ENCODE results near the gene MRPS31. TPM values are rescaled to one million over a fixed set of nuclear protein-coding genes. Genes with fewer than 3 reads are reported as not detected.

Gene MRPS31
- total and polyA plus RNA-seq, 11 donors: 21.9 to 62.7 (median 29.1) TPM

GRCh38 chr13:40777166-40777808, 6.3 kb upstream of the MRPS31 start:
- WGBS, 4 donors: 12 to 21% (median 15%) methylated on average over 7 of the region's 7 CpGs
- Histone ChIP-seq H3K36me3 (no peaks in the 10 kb centered on the region), H3K27ac (peak overlapping the region in 1 of 12 donors; percentile 79), H3K9me3 (no peaks in the 10 kb centered on the region), H3K27me3 (no peaks in the 10 kb centered on the region), H3K4me3 (peak overlapping the region in 8 of 12 donors; percentile 21 to 54 (median 34)), H3K4me1 (peaks cover 0 to 19% (median 2%) of the 10 kb centered on the region in 12 donors)
- DNase-seq (no peak), ATAC-seq (peak; percentile 72 to 87 (median 80))
- intact Hi-C loops (cut with DNase I): loop anchor here in 8 of 10 donors (2.0 to 10.0 kb wide), 9 partner anchors 105 to 1095 kb away; partner anchors contain the start of gene WBP4 (in 3 of the 8)
- TF ChIP-seq CTCF (IDR thresholded peaks at IDR 0.05) (peak; percentile 36 to 81 (median 68)), POLR2A (IDR thresholded peaks at IDR 0.05) (no peak)

- ATAC-seq (peak in 3 of 4 donors; percentile 19 to 27 (median 27)), DNase-seq (no peak)
- TF ChIP-seq CTCF (IDR thresholded peaks at IDR 0.05): no peak
- no peak for TF ChIP-seq POLR2A (IDR thresholded peaks at IDR 0.05)
- Histone ChIP-seq H3K4me3 (peak overlapping the region in 1 of 12 donors; percentile 21), H3K9me3 (no peaks in the 10 kb centered on the region), H3K4me1 (peaks cover 0 to 14% (median 2%) of the 10 kb centered on the region in 12 donors), H3K27ac (peak overlapping the region in 1 of 12 donors; percentile 79), H3K27me3 (no peaks in the 10 kb centered on the region), H3K36me3 (no peaks in the 10 kb centered on the region)
- WGBS, 4 donors: 49 to 72% (median 57%) methylated on average over 7 of the region's 7 CpGs
- intact Hi-C loops (cut with DNase I): loop anchor here in 8 of 10 donors (2.0 to 10.0 kb wide), 9 partner anchors 104 to 1094 kb away; partner anchors contain the start of gene WBP4 (in 3 of the 8)
These were observed 5.7 kb upstream of the MRPS31 start for GRCh38 chr13:40776681-40777165.

- Histone ChIP-seq H3K27ac (peak overlapping the region in 1 of 12 donors; percentile 79), H3K9me3 (no peaks in the 10 kb centered on the region), H3K4me3 (peak overlapping the region in 1 of 12 donors; percentile 21), H3K36me3 (no peaks in the 10 kb centered on the region), H3K27me3 (no peaks in the 10 kb centered on the region), H3K4me1 (peaks cover 0 to 14% (median 2%) of the 10 kb centered on the region in 12 donors)
- TF ChIP-seq CTCF (IDR thresholded peaks at IDR 0.05) (no peak), POLR2A (IDR thresholded peaks at IDR 0.05) (no peak)
- no peak for DNase-seq
- WGBS, 4 donors: 78 to 88% (median 83%) methylated on average over 7 of the region's 7 CpGs
- no peak for ATAC-seq
- intact Hi-C loops (cut with DNase I): loop anchor here in 8 of 10 donors (2.0 to 10.0 kb wide), 9 partner anchors 104 to 1094 kb away; partner anchors contain the start of gene WBP4 (in 3 of the 8)
These were observed 5.2 kb upstream of the MRPS31 start for GRCh38 chr13:40776232-40776631.

GRCh38 chr13:40774672-40775071, 3.7 kb upstream of the MRPS31 start:
- no peak overlapping the region for H3K4me3 ChIP-seq
- H3K36me3 ChIP-seq: no peaks in the 10 kb centered on the region
- ATAC-seq (no peak), DNase-seq (no peak)
- no peak overlapping the region for H3K27ac ChIP-seq
- 58 to 67% (median 62%) methylated on average over 6 of the region's 6 CpGs for WGBS, 4 donors
- intact Hi-C loops (cut with DNase I): loop anchor here in 9 of 10 donors (5.0 to 10.0 kb wide), 11 partner anchors 92 to 1092 kb away; partner anchors contain the start of genes WBP4 (in 5 of the 9) and MTRF1 (in 1 of the 9)
- no peak for TF ChIP-seq POLR2A (IDR thresholded peaks at IDR 0.05)
- no peak for TF ChIP-seq CTCF (IDR thresholded peaks at IDR 0.05)
- no peaks in the 10 kb centered on the region for H3K27me3 ChIP-seq
- H3K9me3 ChIP-seq: no peaks in the 10 kb centered on the region
- H3K4me1 ChIP-seq: peaks cover 0 to 23% (median 10%) of the 10 kb centered on the region in 12 donors

Measured in heart left ventricle (tissue), 16 donors.